Naive thymus-derived CD4-positive, alpha-beta T cell (primary cell): ENCODE results near the gene DMRTB1. TPM values are rescaled to one million over a fixed set of nuclear protein-coding genes. Genes with fewer than 3 reads are reported as not detected.

Experiments used
- ATAC-seq: fragments of 150-1000 bp; cut with Tn5 transposase; 2 replicates; pipeline ENCODE4 v1.10.0; 2021; ENCODE audit warnings: mild to moderate bottlenecking, moderate library complexity
- CTCF ChIA-PET: fragments of 350-600 bp; sonication (Branson Sonifier 250); formaldehyde crosslinking; loops from one replicate; lab custom pipeline; 2021; ENCODE audit warnings: antibody characterized with exemption; lab: Charles Lee
- POLR2A ChIA-PET: fragments of 350-600 bp; sonication (Branson Sonifier 250); formaldehyde crosslinking; loops from one replicate; lab custom pipeline; 2021; ENCODE audit warnings: antibody characterized with exemption, inconsistent platforms; lab: Charles Lee
- DNase-seq, 9 donors: peaks; one replicate each; pipeline versions ENCODE4 v3.0.0 to v3.0.0-alpha.2; 2020 to 2022; ENCODE audit warnings: mixed read lengths in 1 of 9
- H3K27ac ChIP-seq: one replicate; pipeline ENCODE4 v1.7.0; 2013; ENCODE audit warnings: mild to moderate bottlenecking, low read depth, low read length, moderate library complexity
- H3K27me3 ChIP-seq, 2 donors: one replicate each; pipeline ENCODE4 v1.7.0; 2013; ENCODE audit warnings: low read length in 2 of 2, mild to moderate bottlenecking in 2 of 2, moderate library complexity in 2 of 2; ENCODE audit not compliant: control insufficient read depth in 2 of 2, insufficient read depth in 2 of 2
- H3K36me3 ChIP-seq, 3 experiments: 1 replicate in 2 of 3; 2 replicates in 1 of 3; pipeline ENCODE4 v1.7.0; 2013; ENCODE audit warnings: low read length in 3 of 3, mild to moderate bottlenecking in 3 of 3, moderate library complexity in 1 of 3; ENCODE audit not compliant: insufficient read depth in 3 of 3, control insufficient read depth in 2 of 3
- H3K4me1 ChIP-seq, 2 donors: one replicate each; pipeline ENCODE4 v1.7.0; 2013; ENCODE audit warnings: low read length in 2 of 2, mild to moderate bottlenecking in 2 of 2, moderate library complexity in 1 of 2; ENCODE audit not compliant: control insufficient read depth in 2 of 2, insufficient read depth in 2 of 2
- H3K4me3 ChIP-seq: 2 replicates; pipeline ENCODE4 v1.7.0; 2013; ENCODE audit warnings: mild to moderate bottlenecking, low read length
- H3K9me3 ChIP-seq, 3 experiments: 1 replicate in 2 of 3; 2 replicates in 1 of 3; pipeline ENCODE4 v1.7.0; 2013; ENCODE audit warnings: low read length in 3 of 3; ENCODE audit not compliant: control insufficient read depth in 2 of 3
- H3K27ac Mint-ChIP-seq, 9 donors: one replicate each; pipeline ENCODE4 v1.8.0; 2020 to 2022; ENCODE audit warnings: mixed read lengths in 9 of 9, mild to moderate bottlenecking in 8 of 9, moderate library complexity in 5 of 9, inconsistent platforms in 2 of 9
- H3K27me3 Mint-ChIP-seq, 5 donors: one replicate each; pipeline ENCODE4 v1.8.0; 2021 to 2022; ENCODE audit warnings: mixed read lengths in 5 of 5, mild to moderate bottlenecking in 1 of 5
- H3K36me3 Mint-ChIP-seq, 5 donors: one replicate each; pipeline ENCODE4 v1.8.0; 2020 to 2022; ENCODE audit warnings: mixed read lengths in 5 of 5, mild to moderate bottlenecking in 3 of 5, inconsistent platforms in 1 of 5
- H3K4me1 Mint-ChIP-seq, 7 donors: one replicate each; pipeline ENCODE4 v1.8.0; 2020 to 2022; ENCODE audit warnings: mixed read lengths in 7 of 7, mild to moderate bottlenecking in 3 of 7, inconsistent platforms in 1 of 7
- H3K4me3 Mint-ChIP-seq, 10 donors: one replicate each; pipeline ENCODE4 v1.8.0; 2020 to 2022; ENCODE audit warnings: mild to moderate bottlenecking in 10 of 10, mixed read lengths in 10 of 10, moderate library complexity in 6 of 10, inconsistent platforms in 2 of 10
- H3K9me3 Mint-ChIP-seq, 11 donors: one replicate each; pipeline ENCODE4 v1.8.0; 2020 to 2022; ENCODE audit warnings: mixed read lengths in 11 of 11, mild to moderate bottlenecking in 4 of 11, inconsistent platforms in 1 of 11, moderate library complexity in 1 of 11
- intact Hi-C, 2 donors: fragments of 100-400 bp; cut with micrococcal nuclease; formaldehyde crosslinking; loops; one replicate each; pipeline ENCODE4 v1.15.1; 2023
- polyA plus RNA-seq, 2 donors: library from polyadenylated mRNA; unstranded; fragments of 300-500 nt; fragmentation: Illumina TruSeq; gene quantifications; one replicate each; pipeline ENCODE4 v1.2.3, GENCODE V29; 2021
- total RNA-seq, 6 experiments: library from RNA in 5 of 6; stranded (reverse) in 5 of 6; gene quantifications; 1 replicate in 5 of 6; 2 replicates in 1 of 6; pipeline ENCODE4 v1.2.3 and lab custom pipeline; 2021 to 2026

DMRTB1 gene
- total and polyA plus RNA-seq, 7 experiments from 2014 or later: not detected

DNA sequence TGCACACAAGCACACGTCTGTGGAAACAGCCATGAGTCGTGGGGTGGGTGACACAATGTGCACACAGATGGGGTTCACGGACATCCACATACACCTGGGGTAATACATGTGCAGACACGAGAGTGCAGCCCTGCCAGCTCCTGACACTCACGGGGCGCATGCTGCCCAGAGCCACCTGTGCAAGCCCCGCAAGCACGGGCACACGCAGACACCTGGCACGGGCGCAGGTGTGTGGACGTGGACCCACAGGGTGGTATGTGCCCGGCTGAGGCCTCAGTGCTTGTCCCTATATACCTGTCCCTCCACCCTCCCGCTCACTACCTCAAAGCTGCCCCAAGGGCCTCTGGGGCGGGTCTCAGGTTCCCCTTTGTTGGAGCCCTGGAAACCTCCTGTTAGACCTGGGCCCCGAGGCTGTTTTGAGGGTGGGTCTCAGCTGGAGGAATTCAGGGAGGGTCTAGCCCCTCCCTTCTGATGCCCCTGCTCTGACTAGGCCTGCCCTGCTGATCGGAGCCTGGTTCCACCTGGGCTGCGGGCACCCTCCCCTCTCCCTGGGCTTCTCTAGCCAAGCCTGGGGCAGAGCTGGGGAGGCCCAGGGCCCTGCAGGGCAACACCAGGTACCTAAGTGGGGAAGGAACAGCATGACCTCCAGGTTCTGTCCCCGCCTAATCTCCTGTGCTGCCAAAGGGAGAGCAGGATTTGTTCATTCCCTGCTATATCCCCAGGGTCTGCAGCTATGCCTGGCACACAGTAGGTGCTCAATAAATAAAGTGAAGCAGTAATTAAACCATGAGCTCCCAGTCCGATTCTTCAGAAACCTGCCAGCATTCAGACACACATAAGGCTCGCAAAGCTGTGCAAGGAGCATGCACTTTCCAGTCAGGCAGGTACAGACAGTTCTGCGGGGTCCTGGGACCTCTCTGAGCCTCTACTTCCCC is 49.1 kb downstream of the DMRTB1 start:
- Histone ChIP-seq H3K4me3 (no peak overlapping the region), H3K9me3 (no peaks in the 10 kb centered on the region), H3K36me3 (no peaks in the 10 kb centered on the region), H3K27ac (no peak overlapping the region), H3K4me1 (no peaks in the 10 kb centered on the region), H3K27me3 (no peaks in the 10 kb centered on the region)
- no peaks in the 10 kb centered on the region for H3K36me3 Mint-ChIP-seq
- no peak overlapping the region for H3K27ac Mint-ChIP-seq
- DNase-seq (no peak), ATAC-seq (no peak)
- peaks cover 0 to 2% (median 0%) of the 10 kb centered on the region in 7 donors for H3K4me1 Mint-ChIP-seq
- POLR2A ChIA-PET: no interaction called here
- CTCF ChIA-PET: no interaction called here
- no peaks in the 10 kb centered on the region for H3K9me3 Mint-ChIP-seq
- no peak overlapping the region for H3K4me3 Mint-ChIP-seq
- intact Hi-C loops: no loop called here
- H3K27me3 Mint-ChIP-seq: peaks cover 0 to 2% (median 0%) of the 10 kb centered on the region in 5 donors

DNA sequence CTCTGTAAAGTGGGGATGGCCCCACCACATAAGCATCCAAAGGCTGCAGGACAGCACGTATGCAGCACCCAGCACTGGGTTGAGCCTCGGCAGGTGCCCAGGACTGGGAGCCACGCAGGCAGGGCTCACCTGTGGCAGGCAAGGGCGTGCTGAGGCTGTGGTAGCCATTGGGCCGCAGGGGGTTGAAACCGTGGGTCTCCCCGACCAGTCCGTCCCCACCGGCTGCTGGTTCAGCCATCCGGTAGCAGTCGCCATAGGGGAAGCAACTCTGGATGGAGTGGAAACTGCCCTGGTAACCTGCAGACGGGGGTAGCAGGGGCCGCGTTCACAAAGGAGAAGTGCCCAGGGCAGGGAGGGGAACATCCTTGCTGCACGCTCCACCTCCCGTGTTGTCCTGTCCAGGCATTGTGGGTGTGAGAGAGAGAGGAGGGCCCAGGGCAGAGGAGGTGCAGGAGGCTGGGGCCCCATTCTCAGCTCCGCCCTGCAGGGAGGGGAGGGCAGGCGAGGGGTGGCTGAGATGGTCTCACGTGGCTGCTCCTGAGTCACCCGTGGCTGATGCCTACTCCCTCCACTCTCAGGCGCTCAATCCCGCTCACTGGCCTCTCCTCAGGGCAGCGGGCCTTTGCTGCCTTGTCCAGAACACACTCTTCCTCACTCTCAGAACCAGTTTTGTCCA is 49.9 kb downstream of the DMRTB1 start:
- H3K4me3 ChIP-seq: no peak overlapping the region
- no peaks in the 10 kb centered on the region for H3K27me3 ChIP-seq
- H3K4me3 Mint-ChIP-seq: no peak overlapping the region
- intact Hi-C loops: no loop called here
- ATAC-seq (peak; percentile 58), DNase-seq (no peak)
- ChIA-PET CTCF (no interaction called here), POLR2A (no interaction called here)
- no peak overlapping the region for H3K27ac ChIP-seq
- H3K27ac Mint-ChIP-seq: no peak overlapping the region
- H3K9me3 Mint-ChIP-seq: no peaks in the 10 kb centered on the region
- H3K36me3 ChIP-seq: no peaks in the 10 kb centered on the region
- no peaks in the 10 kb centered on the region for H3K9me3 ChIP-seq
- no peaks in the 10 kb centered on the region for H3K36me3 Mint-ChIP-seq
- peaks cover 0 to 2% (median 0%) of the 10 kb centered on the region in 7 donors for H3K4me1 Mint-ChIP-seq
- peaks cover 0 to 6% (median 0%) of the 10 kb centered on the region in 5 donors for H3K27me3 Mint-ChIP-seq
- H3K4me1 ChIP-seq: no peaks in the 10 kb centered on the region

DNA sequence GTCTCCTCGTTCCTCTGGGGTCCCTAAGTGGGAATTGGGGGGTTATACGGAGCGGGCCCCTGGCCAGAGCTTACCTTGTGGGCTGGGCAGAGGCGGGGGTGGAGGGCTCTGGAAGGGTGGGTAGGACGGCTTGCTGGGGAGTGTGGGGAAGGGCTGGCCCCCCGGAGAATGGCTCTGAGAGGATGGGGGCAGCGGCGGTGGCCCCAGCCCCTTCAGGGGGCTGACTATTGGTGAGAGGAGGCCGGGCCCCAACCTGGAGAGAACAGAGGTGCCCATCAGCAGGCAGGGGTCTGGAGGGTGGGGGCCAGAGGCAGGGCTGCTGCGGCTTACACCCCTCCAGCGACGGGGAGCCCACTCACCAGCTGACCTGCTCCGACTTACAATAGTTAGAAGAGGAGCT is 50.6 kb downstream of the DMRTB1 start:
- Histone ChIP-seq H3K27ac (no peak overlapping the region), H3K9me3 (no peaks in the 10 kb centered on the region), H3K4me1 (no peaks in the 10 kb centered on the region), H3K36me3 (no peaks in the 10 kb centered on the region), H3K4me3 (no peak overlapping the region), H3K27me3 (no peaks in the 10 kb centered on the region)
- Mint-ChIP-seq H3K27me3 (peaks cover 0 to 6% (median 0%) of the 10 kb centered on the region in 5 donors), H3K27ac (no peak overlapping the region), H3K4me1 (peaks cover 0 to 2% (median 0%) of the 10 kb centered on the region in 7 donors), H3K36me3 (no peaks in the 10 kb centered on the region), H3K9me3 (no peaks in the 10 kb centered on the region), H3K4me3 (no peak overlapping the region)
- intact Hi-C loops: no loop called here
- DNase-seq (no peak), ATAC-seq (no peak)
- POLR2A ChIA-PET: no interaction called here
- CTCF ChIA-PET: no interaction called here

DNA sequence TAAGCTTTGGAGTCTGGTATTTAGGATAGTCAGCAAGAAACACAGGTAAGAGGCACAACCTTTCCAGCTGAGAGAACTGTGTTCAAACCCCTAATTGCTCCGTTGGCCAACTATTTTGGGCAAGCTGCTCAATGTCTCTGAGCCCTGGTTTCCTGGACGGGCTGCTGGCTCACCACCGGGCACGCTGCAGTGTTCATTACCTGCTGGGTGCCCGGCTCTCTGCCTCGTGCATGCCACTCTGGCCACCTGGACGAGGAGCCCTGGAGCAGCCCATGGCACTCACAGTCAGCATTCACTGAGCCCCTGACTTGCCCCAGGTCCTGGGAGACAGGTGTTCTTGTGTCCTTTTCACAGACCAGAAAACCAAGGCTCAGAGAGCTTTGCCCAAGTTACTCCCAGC is 51.0 kb downstream of the DMRTB1 start:
- no peak for DNase-seq
- Mint-ChIP-seq H3K4me1 (peaks cover 0 to 2% (median 0%) of the 10 kb centered on the region in 7 donors), H3K4me3 (no peak overlapping the region), H3K36me3 (no peaks in the 10 kb centered on the region), H3K27ac (no peak overlapping the region), H3K9me3 (no peaks in the 10 kb centered on the region), H3K27me3 (peaks cover 0 to 6% (median 0%) of the 10 kb centered on the region in 5 donors)
- intact Hi-C loops: no loop called here
- no peaks in the 10 kb centered on the region for H3K4me1 ChIP-seq
- H3K36me3 ChIP-seq: no peaks in the 10 kb centered on the region
- no peaks in the 10 kb centered on the region for H3K27me3 ChIP-seq
- ChIA-PET CTCF (no interaction called here), POLR2A (no interaction called here)
- H3K27ac ChIP-seq: no peak overlapping the region
- no peak for ATAC-seq
- no peaks in the 10 kb centered on the region for H3K9me3 ChIP-seq
- H3K4me3 ChIP-seq: no peak overlapping the region

- no peak for ATAC-seq
These were observed 52.2 kb downstream of the DMRTB1 start for GRCh38 chr1:53511323-53511932.

DNA sequence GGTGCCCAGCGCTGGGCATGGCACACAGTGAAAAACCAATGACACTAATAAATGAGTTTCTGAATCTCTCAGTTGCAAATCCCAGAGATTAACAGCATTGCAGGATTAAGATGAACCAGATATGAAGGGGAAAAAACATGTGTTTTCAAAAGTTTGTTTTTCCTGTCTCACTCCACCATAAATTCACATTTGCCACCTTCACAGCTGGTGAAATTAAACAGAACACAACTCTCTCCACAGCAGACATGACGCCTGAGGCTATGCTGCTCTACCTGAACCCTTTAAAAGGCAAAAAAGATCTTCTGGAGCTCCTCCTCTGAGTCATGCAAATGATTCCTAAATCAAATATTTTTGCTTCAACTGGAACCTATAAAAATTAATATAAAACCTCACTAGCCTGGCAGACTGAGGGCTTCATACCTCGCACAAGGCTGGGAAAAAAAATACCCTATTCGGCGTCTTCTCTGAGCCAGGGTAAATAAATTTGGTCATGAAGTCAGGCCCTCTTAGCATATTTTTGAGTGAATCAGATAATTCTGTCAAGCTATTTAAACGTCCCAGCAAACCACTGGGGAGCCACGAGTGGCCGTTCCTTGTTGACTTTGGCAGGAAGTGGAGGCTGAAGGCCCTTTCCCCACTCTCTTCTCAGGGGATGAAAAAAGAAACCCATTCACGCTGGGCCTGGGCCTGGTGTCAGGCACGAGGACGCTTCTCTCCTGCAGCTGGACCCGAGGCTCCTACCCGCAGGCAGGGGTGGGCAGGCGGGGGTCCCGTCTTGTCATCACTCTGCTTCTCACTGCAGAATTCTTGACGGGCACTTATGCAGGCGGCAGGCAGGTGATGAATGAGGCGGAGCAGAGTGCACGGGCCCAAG is 53.0 kb downstream of the DMRTB1 start:
- peaks cover 0 to 6% (median 0%) of the 10 kb centered on the region in 5 donors for H3K27me3 Mint-ChIP-seq
- no peaks in the 10 kb centered on the region for H3K9me3 Mint-ChIP-seq
- Histone ChIP-seq H3K27me3 (no peaks in the 10 kb centered on the region), H3K27ac (no peak overlapping the region), H3K4me3 (no peak overlapping the region), H3K9me3 (no peaks in the 10 kb centered on the region), H3K36me3 (no peaks in the 10 kb centered on the region), H3K4me1 (no peaks in the 10 kb centered on the region)
- ChIA-PET CTCF (no interaction called here), POLR2A (no interaction called here)
- DNase-seq: no peak
- no peak overlapping the region for H3K4me3 Mint-ChIP-seq
- H3K36me3 Mint-ChIP-seq: no peaks in the 10 kb centered on the region
- intact Hi-C loops: no loop called here
- no peak overlapping the region for H3K27ac Mint-ChIP-seq
- H3K4me1 Mint-ChIP-seq: peaks cover 0 to 2% (median 0%) of the 10 kb centered on the region in 7 donors
- no peak for ATAC-seq

More at GRCh38 chr1:53511323-53511932, 52.2 kb downstream of the DMRTB1 start:
- H3K9me3 Mint-ChIP-seq: no peaks in the 10 kb centered on the region
- Histone ChIP-seq H3K4me3 (no peak overlapping the region), H3K4me1 (no peaks in the 10 kb centered on the region), H3K36me3 (no peaks in the 10 kb centered on the region), H3K27me3 (no peaks in the 10 kb centered on the region), H3K27ac (no peak overlapping the region), H3K9me3 (no peaks in the 10 kb centered on the region)
- POLR2A ChIA-PET: no interaction called here
- no peak overlapping the region for H3K4me3 Mint-ChIP-seq
- H3K36me3 Mint-ChIP-seq: no peaks in the 10 kb centered on the region
- no peak for DNase-seq
- H3K4me1 Mint-ChIP-seq: peaks cover 0 to 2% (median 0%) of the 10 kb centered on the region in 7 donors
- CTCF ChIA-PET: no interaction called here
- intact Hi-C loops: no loop called here
- peaks cover 0 to 6% (median 0%) of the 10 kb centered on the region in 5 donors for H3K27me3 Mint-ChIP-seq
- no peak overlapping the region for H3K27ac Mint-ChIP-seq
